Ishikawa (cell line): ENCODE data around the gene RPL19.

ENCODE experiments used
- CEBPB ChIP-seq: IDR thresholded peaks from 2 replicates; pipeline ENCODE4 v1.6.1; 2012
- EP300 ChIP-seq: IDR thresholded peaks from 2 replicates; pipeline ENCODE4 v1.6.1; 2012; ENCODE audit warnings: borderline replicate concordance
- FOXM1 ChIP-seq: IDR thresholded peaks from 2 replicates; pipeline ENCODE4 v1.6.1; 2012; ENCODE audit warnings: low read depth, borderline replicate concordance
- MAX ChIP-seq: IDR thresholded peaks from 2 replicates; pipeline ENCODE4 v1.6.1; 2012
- RAD21 ChIP-seq: IDR thresholded peaks from 2 replicates; pipeline ENCODE4 v1.6.1; 2012; ENCODE audit warnings: low read depth
- REST ChIP-seq: IDR thresholded peaks from 2 replicates; pipeline ENCODE4 v1.6.1; 2012; ENCODE audit warnings: low read depth, mild to moderate bottlenecking
- TAF1 ChIP-seq: IDR thresholded peaks from 2 replicates; pipeline ENCODE4 v1.6.1; 2012; ENCODE audit warnings: low read depth, mild to moderate bottlenecking
- TCF12 ChIP-seq: IDR thresholded peaks from 2 replicates; pipeline ENCODE4 v1.6.1; 2012; ENCODE audit warnings: low read depth
- TEAD4 ChIP-seq: IDR thresholded peaks from 2 replicates; pipeline ENCODE4 v1.6.1; 2012
- USF1 ChIP-seq: IDR thresholded peaks from 2 replicates; pipeline ENCODE4 v1.6.1; 2012
- YY1 ChIP-seq: IDR thresholded peaks from 2 replicates; pipeline ENCODE4 v1.6.1; 2012; ENCODE audit warnings: low read depth

- TF ChIP-seq EP300, result no peak
- TF ChIP-seq TEAD4, result no peak
- TF ChIP-seq REST, result no peak
- TF ChIP-seq FOXM1, result no peak
- TF ChIP-seq TCF12, result no peak
- no peak for TF ChIP-seq TAF1
- no peak for TF ChIP-seq MAX
- no peak for TF ChIP-seq CEBPB
- no peak for TF ChIP-seq USF1
- TF ChIP-seq RAD21, result no peak
- no peak for TF ChIP-seq YY1
Observed at GRCh38 chr17:39165841-39166349, 34.2 kb upstream of the RPL19 start, which contains the start of gene ARL5C.
